ENCODE measurements around the gene CHCHD6.
A peak's percentile ranks its signal among the peaks of the same experiment; 100 is the strongest.

CHCHD6 gene

GRCh38 chr3:126703512-126704493 lies at the start of gene CHCHD6:
Gene CHCHD6, plus strand, starts transcription at chr3:126704240. Its CDS starts 73 bp downstream, at chr3:126704313.
- no peak within 1 kb of the TSS for H3K27ac ChIP-seq (ENCODE audit: low read length)
- H3K9ac ChIP-seq (ENCODE audit: low read depth, low read length): peak within 1 kb of the TSS; percentile 61; the same call in 1 of the 2 replicates
- H3K36me3 ChIP-seq (ENCODE audit: insufficient read depth, low read depth, low read length): peaks cover 4% of the 10 kb centered on the region; the same call in 1 of the 2 replicates

GRCh38 chr3:126654571-126655383 lies 49.3 kb upstream of the CHCHD6 start, which contains the start of gene TXNRD3:
Gene TXNRD3, minus strand, starts transcription at chr3:126655124.
- H3K9ac ChIP-seq (ENCODE audit: low read depth, low read length): peak within 1 kb of the TSS; percentile 63; the same call in 1 of the 2 replicates
- H3K4me3 ChIP-seq (ENCODE audit: low read length): peak within 1 kb of the TSS; percentile 70

More at GRCh38 chr3:126703512-126704493, at the start of gene CHCHD6:
- Histone ChIP-seq H3K27me3 (ENCODE audit: insufficient read depth, low read length) (peaks cover 30% of the 10 kb centered on the region), H3K4me1 (ENCODE audit: insufficient read depth, low read length) (peaks cover 5% of the 10 kb centered on the region; the same call in 1 of the 2 replicates), H3K9me3 (ENCODE audit: insufficient read depth, low read depth, low read length) (no peaks in the 10 kb centered on the region), H3K4me3 (ENCODE audit: low read length) (peak within 1 kb of the TSS; percentile 76)

GRCh38 chr3:126655887-126656286 lies 48.2 kb upstream of the CHCHD6 start:
- no peaks in the 10 kb centered on the region for H3K36me3 ChIP-seq (ENCODE audit: insufficient read depth, low read depth, low read length)
- no peaks in the 10 kb centered on the region for H3K4me1 ChIP-seq (ENCODE audit: insufficient read depth, low read length)
- H3K27me3 ChIP-seq (ENCODE audit: insufficient read depth, low read length): peaks cover 41% of the 10 kb centered on the region
- no peak overlapping the region for H3K9ac ChIP-seq (ENCODE audit: low read depth, low read length)
- H3K4me3 ChIP-seq (ENCODE audit: low read length): no peak overlapping the region
- H3K9me3 ChIP-seq (ENCODE audit: insufficient read depth, low read depth, low read length): 0 out of 2 replicates have a peak, but pooled peaks cover 6% of the 10 kb centered on the region
- H3K27ac ChIP-seq (ENCODE audit: low read length): no peak overlapping the region

More at GRCh38 chr3:126654571-126655383, 49.3 kb upstream of the CHCHD6 start, which contains the start of gene TXNRD3:
- Histone ChIP-seq H3K9me3 (ENCODE audit: insufficient read depth, low read depth, low read length) (0 out of 2 replicates have a peak, but pooled peaks cover 6% of the 10 kb centered on the region), H3K27me3 (ENCODE audit: insufficient read depth, low read length) (peaks cover 39% of the 10 kb centered on the region), H3K27ac (ENCODE audit: low read length) (no peak within 1 kb of the TSS), H3K36me3 (ENCODE audit: insufficient read depth, low read depth, low read length) (no peaks in the 10 kb centered on the region), H3K4me1 (ENCODE audit: insufficient read depth, low read length) (no peaks in the 10 kb centered on the region)

GRCh38 chr3:126656371-126657134 lies 47.5 kb upstream of the CHCHD6 start:
- Histone ChIP-seq H3K36me3 (ENCODE audit: insufficient read depth, low read depth, low read length) (no peaks in the 10 kb centered on the region), H3K4me1 (ENCODE audit: insufficient read depth, low read length) (no peaks in the 10 kb centered on the region), H3K27ac (ENCODE audit: low read length) (no peak overlapping the region), H3K27me3 (ENCODE audit: insufficient read depth, low read length) (peaks cover 43% of the 10 kb centered on the region), H3K9me3 (ENCODE audit: insufficient read depth, low read depth, low read length) (0 out of 2 replicates have a peak, but pooled peaks cover 6% of the 10 kb centered on the region), H3K4me3 (ENCODE audit: low read length) (no peak overlapping the region), H3K9ac (ENCODE audit: low read depth, low read length) (no peak overlapping the region)

GRCh38 chr3:126657901-126658300 lies 46.1 kb upstream of the CHCHD6 start:
- H3K27me3 ChIP-seq (ENCODE audit: insufficient read depth, low read length): peaks cover 45% of the 10 kb centered on the region
- H3K9ac ChIP-seq (ENCODE audit: low read depth, low read length): no peak overlapping the region
- H3K36me3 ChIP-seq (ENCODE audit: insufficient read depth, low read depth, low read length): no peaks in the 10 kb centered on the region
- 0 out of 2 replicates have a peak, but pooled peaks cover 6% of the 10 kb centered on the region for H3K9me3 ChIP-seq (ENCODE audit: insufficient read depth, low read depth, low read length)
- H3K4me3 ChIP-seq (ENCODE audit: low read length): no peak overlapping the region
- H3K4me1 ChIP-seq (ENCODE audit: insufficient read depth, low read length): no peaks in the 10 kb centered on the region
- H3K27ac ChIP-seq (ENCODE audit: low read length): no peak overlapping the region

GRCh38 chr3:126658584-126658983 lies 45.5 kb upstream of the CHCHD6 start:
- Histone ChIP-seq H3K4me3 (ENCODE audit: low read length) (no peak overlapping the region), H3K36me3 (ENCODE audit: insufficient read depth, low read depth, low read length) (no peaks in the 10 kb centered on the region), H3K9me3 (ENCODE audit: insufficient read depth, low read depth, low read length) (0 out of 2 replicates have a peak, but pooled peaks cover 6% of the 10 kb centered on the region), H3K27me3 (ENCODE audit: insufficient read depth, low read length) (peaks cover 39% of the 10 kb centered on the region), H3K9ac (ENCODE audit: low read depth, low read length) (no peak overlapping the region), H3K27ac (ENCODE audit: low read length) (no peak overlapping the region), H3K4me1 (ENCODE audit: insufficient read depth, low read length) (no peaks in the 10 kb centered on the region)

- H3K4me3 ChIP-seq (ENCODE audit: low read length): no peak overlapping the region
- no peaks in the 10 kb centered on the region for H3K36me3 ChIP-seq (ENCODE audit: insufficient read depth, low read depth, low read length)
- H3K4me1 ChIP-seq (ENCODE audit: insufficient read depth, low read length): no peaks in the 10 kb centered on the region
- H3K9me3 ChIP-seq (ENCODE audit: insufficient read depth, low read depth, low read length): 0 out of 2 replicates have a peak, but pooled peaks cover 6% of the 10 kb centered on the region
- H3K27ac ChIP-seq (ENCODE audit: low read length): no peak overlapping the region
- peaks cover 26% of the 10 kb centered on the region for H3K27me3 ChIP-seq (ENCODE audit: insufficient read depth, low read length)
- H3K9ac ChIP-seq (ENCODE audit: low read depth, low read length): no peak overlapping the region
Observed at GRCh38 chr3:126659915-126660886, 43.8 kb upstream of the CHCHD6 start.

GRCh38 chr3:126661532-126662364 lies 42.3 kb upstream of the CHCHD6 start:
- Histone ChIP-seq H3K9me3 (ENCODE audit: insufficient read depth, low read depth, low read length) (0 out of 2 replicates have a peak, but pooled peaks cover 6% of the 10 kb centered on the region), H3K4me3 (ENCODE audit: low read length) (no peak overlapping the region), H3K4me1 (ENCODE audit: insufficient read depth, low read length) (no peaks in the 10 kb centered on the region), H3K27me3 (ENCODE audit: insufficient read depth, low read length) (peaks cover 11% of the 10 kb centered on the region; the same call in 1 of the 2 replicates), H3K9ac (ENCODE audit: low read depth, low read length) (no peak overlapping the region), H3K36me3 (ENCODE audit: insufficient read depth, low read depth, low read length) (no peaks in the 10 kb centered on the region), H3K27ac (ENCODE audit: low read length) (no peak overlapping the region)

GRCh38 chr3:126663257-126663656 lies 40.8 kb upstream of the CHCHD6 start:
- no peaks in the 10 kb centered on the region for H3K4me1 ChIP-seq (ENCODE audit: insufficient read depth, low read length)
- peaks cover 7% of the 10 kb centered on the region; the same call in 1 of the 2 replicates for H3K27me3 ChIP-seq (ENCODE audit: insufficient read depth, low read length)
- no peak overlapping the region for H3K4me3 ChIP-seq (ENCODE audit: low read length)

More at GRCh38 chr3:126663257-126663656, 40.8 kb upstream of the CHCHD6 start:
- Histone ChIP-seq H3K9ac (ENCODE audit: low read depth, low read length) (no peak overlapping the region), H3K36me3 (ENCODE audit: insufficient read depth, low read depth, low read length) (no peaks in the 10 kb centered on the region), H3K9me3 (ENCODE audit: insufficient read depth, low read depth, low read length) (0 out of 2 replicates have a peak, but pooled peaks cover 6% of the 10 kb centered on the region), H3K27ac (ENCODE audit: low read length) (no peak overlapping the region)
